BJ (cell line): ENCODE measurements around the gene CENPC. TPM values are rescaled to one million over a fixed set of nuclear protein-coding genes. Genes with fewer than 3 reads are reported as not detected.

Experiments
- CTCF ChIA-PET: fragments of 350-600 bp; formaldehyde crosslinking; extraction: SDS; loops from one replicate; lab custom pipeline; 2021; ENCODE audit warnings: antibody characterized with exemption, inconsistent platforms; lab: Yijun Ruan, JAX
- POLR2A ChIA-PET: fragments of 300-600 bp; sonication (Branson Sonifier 250); formaldehyde crosslinking; extraction: SDS; loops from one replicate; lab custom pipeline; 2021; ENCODE audit warnings: antibody characterized with exemption; lab: Charles Lee
- DNase-seq: peaks from one replicate; pipeline ENCODE4 v3.0.0-alpha.2; 2011; ENCODE audit warnings: low read depth
- H3K27me3 ChIP-seq: 2 replicates; pipeline ENCODE4 v1.6.0; 2011; ENCODE audit warnings: low read length; ENCODE audit not compliant: control insufficient read depth, insufficient read depth
- H3K36me3 ChIP-seq: 2 replicates; pipeline ENCODE4 v1.5.1; 2011; ENCODE audit warnings: low read length; ENCODE audit not compliant: control insufficient read depth, insufficient read depth
- H3K4me3 ChIP-seq: 2 replicates; pipeline ENCODE4 v1.5.1; 2011; ENCODE audit warnings: low read depth, mild to moderate bottlenecking, control low read depth, low read length
- polyA plus RNA-seq: library from polyadenylated mRNA; depleted of rRNA; stranded (reverse); fragments of >200 nt; gene quantifications from 2 replicates; pipeline ENCODE4 v1.2.3, GENCODE V29; 2011
- TF ChIP-seq, protein P1 (sequence below): IDR thresholded peaks from 2 replicates; pipeline ENCODE4 v1.5.1; 2011; ENCODE audit warnings: low read depth, mild to moderate bottlenecking, control low read depth, inconsistent platforms, low read length, moderate library complexity; ENCODE audit not compliant: insufficient read depth

CENPC gene
- polyA plus RNA-seq, 1 experiment = 3.6 TPM

DNA sequence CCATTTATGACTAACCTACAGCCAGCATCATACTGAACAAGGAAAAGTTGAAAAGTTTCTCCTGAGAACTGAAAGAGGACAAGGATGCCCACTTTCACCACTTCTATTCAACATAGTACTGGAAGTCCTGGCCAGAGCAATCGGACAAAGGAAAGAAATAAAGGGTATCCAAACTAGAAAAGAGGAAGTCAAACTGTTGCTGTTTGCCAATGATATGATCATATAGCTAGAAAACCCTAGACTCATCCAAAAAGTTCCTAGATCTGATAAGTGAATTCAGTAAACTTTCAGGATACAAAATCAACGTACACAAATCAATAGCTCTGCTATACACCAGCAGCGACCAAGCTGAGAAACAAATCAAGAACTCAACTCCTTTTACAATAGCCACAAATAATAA is 64.5 kb downstream of the CENPC start:
- TF ChIP-seq, protein P1, sequence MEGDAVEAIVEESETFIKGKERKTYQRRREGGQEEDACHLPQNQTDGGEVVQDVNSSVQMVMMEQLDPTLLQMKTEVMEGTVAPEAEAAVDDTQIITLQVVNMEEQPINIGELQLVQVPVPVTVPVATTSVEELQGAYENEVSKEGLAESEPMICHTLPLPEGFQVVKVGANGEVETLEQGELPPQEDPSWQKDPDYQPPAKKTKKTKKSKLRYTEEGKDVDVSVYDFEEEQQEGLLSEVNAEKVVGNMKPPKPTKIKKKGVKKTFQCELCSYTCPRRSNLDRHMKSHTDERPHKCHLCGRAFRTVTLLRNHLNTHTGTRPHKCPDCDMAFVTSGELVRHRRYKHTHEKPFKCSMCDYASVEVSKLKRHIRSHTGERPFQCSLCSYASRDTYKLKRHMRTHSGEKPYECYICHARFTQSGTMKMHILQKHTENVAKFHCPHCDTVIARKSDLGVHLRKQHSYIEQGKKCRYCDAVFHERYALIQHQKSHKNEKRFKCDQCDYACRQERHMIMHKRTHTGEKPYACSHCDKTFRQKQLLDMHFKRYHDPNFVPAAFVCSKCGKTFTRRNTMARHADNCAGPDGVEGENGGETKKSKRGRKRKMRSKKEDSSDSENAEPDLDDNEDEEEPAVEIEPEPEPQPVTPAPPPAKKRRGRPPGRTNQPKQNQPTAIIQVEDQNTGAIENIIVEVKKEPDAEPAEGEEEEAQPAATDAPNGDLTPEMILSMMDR = no peak
- Histone ChIP-seq H3K4me3 (no peak overlapping the region), H3K27me3 (no peaks in the 10 kb centered on the region), H3K36me3 (no peaks in the 10 kb centered on the region; the same call in 1 of the 2 replicates)
- ChIA-PET CTCF (no interaction called here), POLR2A (no interaction called here)
- DNase-seq = no peak

- H3K4me3 ChIP-seq = no peak overlapping the region
- H3K27me3 ChIP-seq = no peaks in the 10 kb centered on the region
- ChIA-PET CTCF (no interaction called here), POLR2A (no interaction called here)
- DNase-seq = no peak
- TF ChIP-seq, protein P1 = no peak
- peaks cover 1% of the 10 kb centered on the region; the same call in 1 of the 2 replicates for H3K36me3 ChIP-seq
Observed at GRCh38 chr4:67475155-67475554, 70.1 kb downstream of the CENPC start.

- ChIA-PET POLR2A (no interaction called here), CTCF (interaction anchor here (1.2 kb wide), 1 partner anchor 13 kb away, joined by 4 read pairs; no protein-coding TSS in a partner anchor)
- Histone ChIP-seq H3K4me3 (no peak overlapping the region), H3K27me3 (no peaks in the 10 kb centered on the region), H3K36me3 (peaks cover 4% of the 10 kb centered on the region)
- TF ChIP-seq, protein P1 = no peak
- no peak for DNase-seq
Observed at GRCh38 chr4:67470871-67471270, 74.4 kb downstream of the CENPC start.

DNA sequence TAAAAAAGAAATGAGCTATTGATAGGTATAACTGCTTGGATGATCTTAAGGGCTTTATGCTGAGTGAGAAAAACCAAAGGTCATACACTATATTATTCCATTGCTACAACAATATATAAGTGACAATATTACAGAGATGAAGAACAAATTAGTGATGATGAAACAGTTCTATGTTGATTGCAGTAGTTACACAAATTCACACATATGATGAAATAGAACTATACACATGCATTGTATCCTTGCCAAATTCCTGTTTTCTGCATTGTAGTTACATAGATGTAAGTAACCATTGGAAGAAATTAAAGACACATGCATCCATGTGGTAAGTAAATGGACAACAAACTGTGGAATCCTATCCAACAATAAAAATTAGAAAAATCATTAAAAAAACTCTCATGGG is 76.5 kb downstream of the CENPC start:
- Histone ChIP-seq H3K4me3 (no peak overlapping the region), H3K27me3 (no peaks in the 10 kb centered on the region), H3K36me3 (peaks cover 4% of the 10 kb centered on the region)
- CTCF ChIA-PET = no interaction called here
- TF ChIP-seq, protein P1 = no peak
- POLR2A ChIA-PET = interaction anchor here (0.6 kb wide), 1 partner anchor 11 kb away, joined by 3 read pairs; no protein-coding TSS in a partner anchor
- no peak for DNase-seq

- TF ChIP-seq, protein P1 = no peak
- Histone ChIP-seq H3K36me3 (peaks cover 3% of the 10 kb centered on the region; the same call in 1 of the 2 replicates), H3K4me3 (no peak overlapping the region), H3K27me3 (no peaks in the 10 kb centered on the region)
- DNase-seq = no peak
- ChIA-PET CTCF (interaction anchor here (0.8 to 1.0 kb wide), 2 partner anchors 10 to 24 kb away, joined by 3 read pairs; no protein-coding TSS in a partner anchor), POLR2A (no interaction called here)
Observed at GRCh38 chr4:67466751-67467150, 78.6 kb downstream of the CENPC start.
